ENCODE data around the gene CERS5. TPM values are rescaled to one million over a fixed set of nuclear protein-coding genes. Genes with fewer than 3 reads are reported as not detected.

The CERS5 gene
- total RNA-seq, 6 experiments from 2014 or later: 48.0 to 69.3 (median 60.3) TPM

- Mint-ChIP-seq H3K4me1 (ENCODE audit: low read depth) (peaks cover 56% of the 10 kb centered on the region), H3K27ac (peak overlapping the region; percentile 67), H3K4me3 (peak overlapping the region; percentile 14), H3K9me3 (no peaks in the 10 kb centered on the region), H3K27me3 (ENCODE audit: insufficient read depth) (peaks cover 2% of the 10 kb centered on the region; the same call in 1 of the 2 replicates), H3K36me3 (ENCODE audit: low read depth) (peaks cover 46% of the 10 kb centered on the region)
- peak; percentile 46 for DNase-seq
- no peak for TF ChIP-seq CTCF (IDR thresholded peaks at IDR 0.05)
Measured at GRCh38 chr12:50192908-50193307, 25.7 kb upstream of the CERS5 start.

- H3K9me3 Mint-ChIP-seq: no peaks in the 10 kb centered on the region
- peak overlapping the region; percentile 67 for H3K27ac Mint-ChIP-seq
Measured at GRCh38 chr12:50192236-50192635, 25.1 kb upstream of the CERS5 start.

GRCh38 chr12:50190859-50191258 is 23.7 kb upstream of the CERS5 start:
- no peaks in the 10 kb centered on the region for H3K9me3 Mint-ChIP-seq
- peaks cover 56% of the 10 kb centered on the region for H3K4me1 Mint-ChIP-seq (ENCODE audit: low read depth)
- H3K27ac Mint-ChIP-seq: peak overlapping the region; percentile 7; the same call in 1 of the 2 replicates
- peaks cover 35% of the 10 kb centered on the region for H3K36me3 Mint-ChIP-seq (ENCODE audit: low read depth)
- peaks cover 2% of the 10 kb centered on the region for H3K27me3 Mint-ChIP-seq (ENCODE audit: insufficient read depth)
- H3K4me3 Mint-ChIP-seq: no peak overlapping the region
- DNase-seq: no peak
- TF ChIP-seq CTCF (IDR thresholded peaks at IDR 0.05): no peak

More at GRCh38 chr12:50192236-50192635, 25.1 kb upstream of the CERS5 start:
- peaks cover 41% of the 10 kb centered on the region for H3K36me3 Mint-ChIP-seq (ENCODE audit: low read depth)
- no peak for DNase-seq
- TF ChIP-seq CTCF (IDR thresholded peaks at IDR 0.05): no peak
- H3K4me3 Mint-ChIP-seq: no peak overlapping the region
- H3K4me1 Mint-ChIP-seq (ENCODE audit: low read depth): peaks cover 56% of the 10 kb centered on the region
- peaks cover 2% of the 10 kb centered on the region; the same call in 1 of the 2 replicates for H3K27me3 Mint-ChIP-seq (ENCODE audit: insufficient read depth)

GRCh38 chr12:50188875-50189575 is 21.9 kb upstream of the CERS5 start:
- Mint-ChIP-seq H3K36me3 (ENCODE audit: low read depth) (peaks cover 48% of the 10 kb centered on the region), H3K27ac (peak overlapping the region; percentile 89), H3K27me3 (ENCODE audit: insufficient read depth) (peaks cover 2% of the 10 kb centered on the region), H3K4me3 (peak overlapping the region; percentile 51), H3K4me1 (ENCODE audit: low read depth) (peaks cover 69% of the 10 kb centered on the region), H3K9me3 (no peaks in the 10 kb centered on the region)
- no peak for DNase-seq
- no peak for TF ChIP-seq CTCF (IDR thresholded peaks at IDR 0.05)

- Mint-ChIP-seq H3K4me1 (ENCODE audit: low read depth) (peaks cover 73% of the 10 kb centered on the region), H3K27ac (peak overlapping the region; percentile 89), H3K36me3 (ENCODE audit: low read depth) (peaks cover 52% of the 10 kb centered on the region), H3K27me3 (ENCODE audit: insufficient read depth) (peaks cover 3% of the 10 kb centered on the region), H3K4me3 (peak overlapping the region; percentile 51), H3K9me3 (no peaks in the 10 kb centered on the region)
- no peak for TF ChIP-seq CTCF (IDR thresholded peaks at IDR 0.05)
- peak; percentile 50 for DNase-seq
Measured at GRCh38 chr12:50188241-50188781, 21.1 kb upstream of the CERS5 start.
